HG03025 (cell line): ENCODE measurements around the gene TMEFF2.
A peak's percentile ranks its signal among the peaks of the same experiment; 100 is the strongest.

ENCODE experiments used
- ATAC-seq: cut with Tn5 transposase; IDR thresholded peaks from one replicate; pipeline ENCODE4 v1.9.1; 2021; ENCODE audit warnings: mild to moderate bottlenecking, moderate library complexity; ENCODE audit not compliant: unreplicated experiment, low FRiP score

The TMEFF2 gene, protein sequence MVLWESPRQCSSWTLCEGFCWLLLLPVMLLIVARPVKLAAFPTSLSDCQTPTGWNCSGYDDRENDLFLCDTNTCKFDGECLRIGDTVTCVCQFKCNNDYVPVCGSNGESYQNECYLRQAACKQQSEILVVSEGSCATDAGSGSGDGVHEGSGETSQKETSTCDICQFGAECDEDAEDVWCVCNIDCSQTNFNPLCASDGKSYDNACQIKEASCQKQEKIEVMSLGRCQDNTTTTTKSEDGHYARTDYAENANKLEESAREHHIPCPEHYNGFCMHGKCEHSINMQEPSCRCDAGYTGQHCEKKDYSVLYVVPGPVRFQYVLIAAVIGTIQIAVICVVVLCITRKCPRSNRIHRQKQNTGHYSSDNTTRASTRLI

GRCh38 chr2:192194866-192195547 is at the start of gene TMEFF2:
TSS of gene TMEFF2 (minus strand) at chr2:192194933. CDS start at chr2:192194524, 409 bp downstream.
- peak; percentile 67 for ATAC-seq

GRCh38 chr2:192243488-192243887 is 48.8 kb upstream of the TMEFF2 start:
- no peak for ATAC-seq

- ATAC-seq, result no peak
These were observed 41.4 kb upstream of the TMEFF2 start for GRCh38 chr2:192236136-192236535.

GRCh38 chr2:192230889-192231453 is 36.2 kb upstream of the TMEFF2 start:
- no peak for ATAC-seq

- ATAC-seq, result no peak
These were observed 34.0 kb upstream of the TMEFF2 start for GRCh38 chr2:192228685-192229084.

DNA sequence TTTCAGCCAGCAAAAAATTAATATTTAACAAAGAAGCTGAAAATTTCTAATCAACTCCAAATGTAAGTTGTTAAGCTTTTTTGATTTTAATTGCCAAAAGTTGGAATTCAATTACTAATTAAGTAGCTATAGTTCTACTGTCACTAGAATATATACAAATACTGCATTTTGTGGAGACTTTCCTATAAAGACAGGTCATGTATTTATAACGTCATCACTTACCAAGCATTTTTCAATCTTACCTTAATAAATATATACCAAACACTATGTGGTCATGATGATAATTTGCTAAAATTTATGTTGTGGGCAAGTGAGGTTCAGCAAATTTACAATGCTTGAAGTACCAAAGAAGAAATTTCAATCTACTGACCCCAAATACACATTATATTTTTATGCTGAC is 24.2 kb upstream of the TMEFF2 start:
- ATAC-seq, result no peak

DNA sequence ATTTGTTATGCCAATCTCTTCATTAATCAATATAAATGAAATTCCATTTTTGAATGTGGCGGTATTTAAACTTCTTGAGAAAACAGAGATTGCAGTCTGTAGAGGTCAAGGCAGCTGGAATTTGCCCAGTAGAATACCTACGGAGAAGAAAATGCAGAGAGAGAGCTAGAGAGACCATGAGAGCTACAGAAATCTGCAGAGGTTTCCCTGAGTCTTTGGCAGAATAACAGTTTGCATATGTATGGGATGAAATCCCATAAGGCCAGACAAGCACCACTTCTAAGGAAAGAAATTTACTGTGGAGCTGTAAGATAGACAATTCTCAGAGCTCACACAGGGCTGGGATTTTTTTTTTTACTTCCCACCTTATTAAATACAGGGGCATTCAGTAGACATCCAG is 23.6 kb upstream of the TMEFF2 start:
- ATAC-seq, result no peak

GRCh38 chr2:192216336-192216735 is 21.6 kb upstream of the TMEFF2 start:
- ATAC-seq, result no peak

GRCh38 chr2:192215096-192215877 is 20.6 kb upstream of the TMEFF2 start:
- ATAC-seq, result no peak

DNA sequence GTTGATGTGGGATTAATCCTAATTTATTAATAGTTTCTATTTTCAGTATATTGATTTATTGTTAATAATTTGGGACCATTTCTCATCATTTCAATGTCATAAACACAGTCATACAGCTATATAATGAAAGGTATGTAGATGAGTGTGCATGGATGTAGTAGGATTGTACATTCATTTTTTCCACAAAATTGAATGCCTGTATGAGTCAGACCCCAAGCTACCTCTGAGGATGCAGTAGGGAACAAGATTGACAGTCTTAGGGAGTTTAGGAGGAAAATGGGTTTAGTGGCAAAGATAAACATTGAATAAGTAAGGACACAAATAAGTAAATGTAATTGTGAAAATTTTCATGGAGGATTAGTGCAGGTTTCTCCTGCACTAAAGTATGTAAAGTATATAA is 14.1 kb upstream of the TMEFF2 start:
- no peak for ATAC-seq

- no peak for ATAC-seq
These were observed 11.7 kb upstream of the TMEFF2 start for GRCh38 chr2:192206399-192206798.

DNA sequence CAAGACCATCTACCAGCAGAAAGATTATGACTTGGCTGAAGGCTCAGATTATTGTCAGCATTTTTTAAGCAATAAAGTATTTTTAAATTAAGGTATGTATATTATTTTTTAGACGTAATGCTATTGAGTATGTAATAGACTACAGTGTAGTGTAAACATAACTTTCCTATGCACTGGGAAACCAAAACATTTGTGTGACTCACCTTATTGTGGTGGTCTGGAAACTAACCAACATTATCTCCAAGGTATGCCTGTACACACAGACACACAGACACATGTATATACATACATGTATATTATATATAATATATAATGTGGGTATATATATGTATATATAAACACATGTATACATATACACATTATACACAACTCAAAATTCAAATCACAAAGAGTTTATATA is 9.1 kb upstream of the TMEFF2 start:
- ATAC-seq, result no peak

DNA sequence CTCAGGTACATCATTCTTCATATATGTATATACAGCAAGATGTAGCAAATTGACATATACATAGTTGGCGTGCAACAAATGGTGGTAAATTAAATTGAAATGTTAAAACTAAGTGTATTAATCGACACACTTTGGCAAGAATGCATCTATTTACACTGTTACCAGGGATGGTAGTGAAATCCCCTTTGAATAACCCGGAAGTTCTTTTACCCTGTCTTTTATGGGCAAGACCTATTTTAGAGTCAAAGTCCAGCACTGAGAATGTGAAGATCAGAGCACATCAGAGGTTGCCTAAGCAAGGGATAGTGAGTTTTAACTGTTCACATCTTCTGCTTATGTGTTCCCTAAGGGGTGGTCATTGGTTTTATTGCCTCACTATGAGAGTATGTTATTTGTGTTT is 7.6 kb upstream of the TMEFF2 start:
- ATAC-seq, result no peak

GRCh38 chr2:192201116-192201515 is 6.4 kb upstream of the TMEFF2 start:
- ATAC-seq, result no peak

GRCh38 chr2:192197357-192197756 is 2.6 kb upstream of the TMEFF2 start:
- ATAC-seq, result no peak

DNA sequence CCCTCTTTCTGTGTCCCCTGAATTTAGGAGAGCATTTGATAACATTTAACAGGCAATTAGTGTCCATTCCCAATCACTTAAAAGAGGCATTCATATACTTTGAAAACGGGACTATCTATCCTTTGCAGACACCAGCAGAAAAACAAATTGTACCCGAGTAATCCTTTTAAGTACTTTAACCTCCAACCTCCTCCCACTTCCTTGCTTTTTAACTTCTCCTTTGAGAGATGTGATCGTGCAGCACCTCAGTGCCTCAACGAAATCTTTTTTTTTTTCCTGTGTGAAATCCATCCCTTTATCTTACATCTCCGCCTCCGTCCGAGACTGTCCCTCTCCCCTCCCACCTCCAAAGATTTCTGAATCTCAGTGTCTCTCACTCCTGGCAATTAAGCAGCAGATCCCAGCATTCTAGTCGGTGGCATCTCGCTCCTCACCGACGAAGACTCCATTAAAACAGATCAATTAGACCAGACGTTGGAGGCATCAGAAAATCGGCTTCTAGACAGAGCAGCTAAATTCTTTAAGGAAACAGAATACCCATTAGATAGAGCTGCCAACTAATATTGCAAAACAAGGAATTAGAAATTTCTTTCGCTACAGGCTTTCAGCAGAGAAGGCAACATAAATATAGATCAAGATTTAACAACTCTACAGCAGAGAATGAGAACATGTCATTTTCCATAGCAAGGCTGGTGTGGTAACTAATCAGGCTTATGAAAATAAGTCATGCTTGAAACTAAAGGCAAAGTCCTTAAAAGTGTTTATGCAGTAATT is 1.9 kb upstream of the TMEFF2 start:
- no peak for ATAC-seq

DNA sequence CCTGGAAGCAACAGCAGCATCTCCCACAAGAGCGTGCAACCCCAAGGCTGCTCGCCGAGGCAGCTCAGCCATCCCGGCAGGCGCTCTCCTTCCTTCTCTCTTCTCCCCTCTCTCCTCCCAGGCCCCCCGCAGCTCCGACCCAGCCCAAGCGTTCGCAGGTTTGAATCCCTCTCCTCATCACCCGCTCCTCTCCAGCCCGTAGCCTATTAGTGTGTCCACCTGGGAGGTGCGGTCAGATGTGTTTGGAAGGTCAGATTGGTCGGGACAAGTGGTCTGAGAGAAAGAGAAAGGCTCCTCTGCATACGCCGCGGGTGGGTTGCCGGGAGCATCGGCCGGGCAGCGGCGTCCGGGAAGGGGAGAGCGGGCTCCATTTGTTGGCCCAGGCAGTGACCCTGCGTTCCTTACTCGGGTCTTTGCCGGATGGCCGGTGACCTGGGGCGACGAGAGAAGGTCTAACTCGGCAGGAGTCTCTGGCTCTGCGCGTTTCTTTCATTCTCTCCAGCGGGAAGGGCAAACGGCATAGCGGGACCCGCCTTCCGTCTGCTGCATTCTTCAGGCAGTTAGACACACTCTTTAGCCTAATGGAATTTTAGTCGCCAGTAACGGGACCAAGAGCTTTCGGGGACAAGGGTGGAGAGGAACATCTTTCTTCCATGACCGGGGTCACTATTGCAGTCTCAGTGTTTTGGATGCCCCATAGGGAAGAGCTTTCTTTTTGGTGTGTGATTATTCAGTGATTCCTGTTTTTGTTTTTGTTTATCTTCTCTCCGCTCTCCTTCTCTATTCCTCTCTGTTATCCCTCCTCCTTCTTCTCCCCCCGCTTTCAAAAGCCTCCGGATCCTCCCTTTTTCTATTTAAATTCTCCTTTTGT is 1.1 kb upstream of the TMEFF2 start:
- peak; percentile 9 for ATAC-seq

- ATAC-seq, result peak; percentile 10
These were observed 368 bp downstream of the TMEFF2 start for GRCh38 chr2:192194265-192194865.

- no peak for ATAC-seq
These were observed 4.3 kb downstream of the TMEFF2 start for GRCh38 chr2:192190474-192190873.
